Measurements from ENCODE around the gene LARP4B. TPM values are rescaled to one million over a fixed set of nuclear protein-coding genes. Genes with fewer than 3 reads are reported as not detected.

LARP4B gene
- total and polyA plus RNA-seq, 7 experiments from 2014 or later, result 31.9 to 114 (median 93.5) TPM

DNA sequence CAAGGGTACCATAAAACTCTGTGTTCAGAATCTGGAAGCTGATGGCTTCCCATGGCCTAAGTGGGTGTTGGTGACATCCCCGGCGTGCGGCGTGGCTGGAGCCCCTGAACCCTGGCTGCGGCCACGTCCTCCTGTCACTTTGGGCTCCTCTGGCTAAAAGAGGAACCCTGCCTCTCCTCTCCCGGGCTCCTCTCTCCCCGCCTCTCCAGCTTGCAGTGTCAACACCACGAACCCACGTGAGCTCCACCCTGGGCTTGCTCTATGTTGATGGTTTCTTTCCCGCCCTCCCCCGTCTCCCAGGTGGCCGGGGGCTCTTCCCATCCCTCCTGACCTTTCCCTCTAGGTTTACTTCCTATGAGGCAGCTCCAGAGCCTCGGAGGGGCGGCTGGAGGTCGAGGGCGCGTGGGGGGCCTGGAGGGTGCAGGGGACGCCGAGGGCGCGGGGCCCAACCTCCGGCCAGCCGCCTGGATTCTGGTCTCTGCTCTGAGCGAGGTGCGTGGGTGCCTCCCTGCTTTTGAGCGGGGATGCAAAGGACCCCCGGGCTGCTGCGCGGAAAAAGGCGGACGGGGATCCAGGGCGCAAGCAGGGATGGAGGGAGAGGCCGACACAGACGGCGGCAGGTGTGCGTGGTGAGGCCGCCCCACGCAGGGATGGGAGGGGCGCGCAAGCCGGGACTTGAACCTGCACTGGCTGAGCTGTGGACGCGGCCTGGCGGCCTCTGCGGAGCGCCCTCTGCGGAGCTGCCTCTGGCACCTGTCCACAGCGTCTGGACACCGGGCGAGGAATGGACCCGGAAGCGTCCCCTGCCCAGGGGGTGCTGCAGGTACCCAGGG lies 126.5 kb downstream of the LARP4B start:
- H3K27me3 ChIP-seq (ENCODE audit: control insufficient read depth in 2 of 2, insufficient read depth in 2 of 2, low read length in 2 of 2), result no peaks in the 10 kb centered on the region
- Mint-ChIP-seq H3K27me3 (no peaks in the 10 kb centered on the region), H3K27ac (peak overlapping the region in 1 of 9 donors; percentile 54), H3K4me1 (peaks cover 0 to 16% (median 5%) of the 10 kb centered on the region in 7 donors), H3K9me3 (peaks cover 0 to 6% (median under 1%) of the 10 kb centered on the region in 11 donors), H3K36me3 (peaks cover under 1 to 35% (median 8%) of the 10 kb centered on the region in 5 donors), H3K4me3 (no peak overlapping the region)
- intact Hi-C loops (cut with micrococcal nuclease), result no loop called here
- H3K9me3 ChIP-seq (ENCODE audit: control insufficient read depth in 2 of 3, low read length in 3 of 3), result no peaks in the 10 kb centered on the region
- no peak overlapping the region for H3K4me3 ChIP-seq (ENCODE audit: low read length)
- no peaks in the 10 kb centered on the region for H3K4me1 ChIP-seq (ENCODE audit: control insufficient read depth in 2 of 2, insufficient read depth in 2 of 2, low read length in 2 of 2)
- POLR2A ChIA-PET, result no interaction called here
- no peak overlapping the region for H3K27ac ChIP-seq (ENCODE audit: low read depth, low read length)
- ATAC-seq, result peak; percentile 56
- H3K36me3 ChIP-seq (ENCODE audit: control insufficient read depth in 2 of 3, insufficient read depth in 3 of 3, low read length in 3 of 3), result peaks cover 3 to 33% (median 10%) of the 10 kb centered on the region in 3 experiments
- CTCF ChIA-PET, result no interaction called here
- no peak for DNase-seq

DNA sequence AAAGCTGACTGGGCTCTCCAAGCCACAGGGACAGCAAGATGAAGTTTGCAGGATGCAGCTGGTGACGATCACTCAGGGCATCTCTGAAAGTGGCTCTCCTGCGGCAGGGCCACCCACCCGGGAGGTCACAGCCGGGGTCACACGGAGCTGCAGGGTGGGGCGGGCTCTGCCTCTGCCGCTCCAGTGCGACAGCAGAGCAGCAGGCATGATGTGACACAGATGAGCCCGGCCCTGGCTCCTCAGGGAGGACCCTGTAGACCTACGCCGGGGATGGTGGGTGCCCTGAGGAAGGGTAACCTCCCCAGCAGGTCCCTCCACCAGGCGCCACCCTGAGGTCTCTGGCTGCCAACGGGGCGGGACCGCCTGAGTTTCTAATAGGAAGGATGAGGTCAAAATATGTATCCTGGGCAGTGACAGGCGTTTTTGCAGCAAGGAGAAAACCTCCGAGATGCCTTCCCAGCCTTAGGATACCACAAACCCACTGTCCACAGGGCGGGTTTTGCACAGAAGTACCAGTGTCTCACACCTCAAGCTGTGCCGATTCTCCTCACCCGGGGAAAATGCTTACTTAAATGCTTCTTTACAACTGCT lies 127.2 kb downstream of the LARP4B start:
- Histone ChIP-seq H3K36me3 (ENCODE audit: control insufficient read depth in 2 of 3, insufficient read depth in 3 of 3, low read length in 3 of 3) (peaks cover 3 to 26% (median 10%) of the 10 kb centered on the region in 3 experiments), H3K9me3 (ENCODE audit: control insufficient read depth in 2 of 3, low read length in 3 of 3) (no peaks in the 10 kb centered on the region), H3K27me3 (ENCODE audit: control insufficient read depth in 2 of 2, insufficient read depth in 2 of 2, low read length in 2 of 2) (no peaks in the 10 kb centered on the region), H3K27ac (ENCODE audit: low read depth, low read length) (no peak overlapping the region), H3K4me1 (ENCODE audit: control insufficient read depth in 2 of 2, insufficient read depth in 2 of 2, low read length in 2 of 2) (no peaks in the 10 kb centered on the region), H3K4me3 (ENCODE audit: low read length) (no peak overlapping the region)
- no peak for DNase-seq
- ChIA-PET POLR2A (no interaction called here), CTCF (no interaction called here)
- Mint-ChIP-seq H3K27ac (peak overlapping the region in 1 of 9 donors; percentile 26), H3K36me3 (peaks cover 2 to 34% (median 8%) of the 10 kb centered on the region in 5 donors), H3K27me3 (no peaks in the 10 kb centered on the region), H3K9me3 (peaks cover 0 to 13% (median 5%) of the 10 kb centered on the region in 11 donors), H3K4me1 (peaks cover 0 to 16% (median 5%) of the 10 kb centered on the region in 7 donors), H3K4me3 (no peak overlapping the region)
- intact Hi-C loops (cut with micrococcal nuclease), result no loop called here
- ATAC-seq, result peak; percentile 23

DNA sequence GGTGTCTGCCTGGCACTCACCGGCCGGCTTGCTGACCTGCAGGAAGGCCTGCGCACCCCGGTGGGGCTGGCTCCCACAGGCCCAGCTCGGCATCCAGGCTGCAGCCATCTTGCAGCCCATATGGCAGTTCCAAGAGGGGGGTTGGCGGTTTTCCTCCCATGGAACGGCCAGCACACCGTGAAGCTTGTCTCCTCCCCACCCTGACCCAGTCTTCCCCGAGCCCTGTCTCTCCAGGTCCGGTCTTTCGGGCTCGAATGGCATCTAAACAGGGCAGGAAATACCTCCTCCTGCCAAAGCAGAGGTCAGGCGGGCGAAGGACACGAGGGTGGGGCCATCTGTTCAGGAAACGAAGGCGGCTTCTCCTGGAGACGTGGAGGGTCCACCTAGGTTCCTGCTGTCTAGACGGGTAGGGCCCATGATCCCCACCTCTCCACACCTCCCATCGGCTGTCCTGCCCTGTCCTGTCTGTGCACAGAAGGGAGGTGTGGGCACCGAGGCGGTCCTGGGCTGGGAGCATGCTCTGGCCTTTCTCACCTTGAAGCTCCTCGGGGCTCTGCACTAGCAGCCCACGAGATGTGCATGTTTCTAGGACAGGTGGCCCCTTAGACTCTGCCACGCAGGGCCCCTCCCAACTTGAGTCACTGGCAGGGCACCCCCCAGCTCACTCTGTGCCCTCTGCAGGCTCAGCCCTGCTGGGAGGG lies 128.3 kb downstream of the LARP4B start:
- Mint-ChIP-seq H3K4me1 (peaks cover 0 to 16% (median 5%) of the 10 kb centered on the region in 7 donors), H3K36me3 (peaks cover 2 to 38% (median 5%) of the 10 kb centered on the region in 5 donors), H3K27ac (no peak overlapping the region), H3K9me3 (peaks cover 0 to 24% (median 12%) of the 10 kb centered on the region in 11 donors), H3K4me3 (no peak overlapping the region), H3K27me3 (no peaks in the 10 kb centered on the region)
- POLR2A ChIA-PET, result no interaction called here
- intact Hi-C loops (cut with micrococcal nuclease), result no loop called here
- no peaks in the 10 kb centered on the region for H3K4me1 ChIP-seq (ENCODE audit: control insufficient read depth in 2 of 2, insufficient read depth in 2 of 2, low read length in 2 of 2)
- ATAC-seq, result no peak
- no peaks in the 10 kb centered on the region for H3K27me3 ChIP-seq (ENCODE audit: control insufficient read depth in 2 of 2, insufficient read depth in 2 of 2, low read length in 2 of 2)
- H3K4me3 ChIP-seq (ENCODE audit: low read length), result no peak overlapping the region
- no peak overlapping the region for H3K27ac ChIP-seq (ENCODE audit: low read depth, low read length)
- CTCF ChIA-PET, result no interaction called here
- H3K9me3 ChIP-seq (ENCODE audit: control insufficient read depth in 2 of 3, low read length in 3 of 3), result no peaks in the 10 kb centered on the region
- DNase-seq, result no peak
- H3K36me3 ChIP-seq (ENCODE audit: control insufficient read depth in 2 of 3, insufficient read depth in 3 of 3, low read length in 3 of 3), result peaks cover 3 to 16% (median 4%) of the 10 kb centered on the region in 3 experiments

DNA sequence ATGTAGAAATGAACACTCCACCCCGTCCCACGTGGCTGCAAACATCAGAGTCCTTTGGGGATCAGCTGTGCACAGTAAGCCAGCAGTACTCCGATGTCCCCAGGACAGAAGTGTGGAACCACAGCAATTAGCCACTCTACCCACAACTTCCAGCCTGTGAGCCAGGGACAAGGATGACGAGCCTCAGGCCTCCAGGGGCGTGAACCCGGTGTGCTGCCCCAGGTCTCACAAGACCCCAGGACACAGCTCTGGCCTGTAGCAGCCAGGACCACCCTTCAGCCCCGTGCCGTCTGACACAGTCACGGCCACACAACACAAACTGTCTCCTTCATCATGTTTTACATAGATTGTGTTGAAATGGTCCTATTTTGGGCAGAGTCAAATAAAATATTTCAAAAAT lies 129.0 kb downstream of the LARP4B start:
- no peak for ATAC-seq
- Histone ChIP-seq H3K4me1 (ENCODE audit: control insufficient read depth in 2 of 2, insufficient read depth in 2 of 2, low read length in 2 of 2) (no peaks in the 10 kb centered on the region), H3K9me3 (ENCODE audit: control insufficient read depth in 2 of 3, low read length in 3 of 3) (peaks cover 0 to 2% (median 0%) of the 10 kb centered on the region in 3 experiments), H3K4me3 (ENCODE audit: low read length) (no peak overlapping the region), H3K36me3 (ENCODE audit: control insufficient read depth in 2 of 3, insufficient read depth in 3 of 3, low read length in 3 of 3) (peaks cover 0 to 9% (median under 1%) of the 10 kb centered on the region in 3 experiments), H3K27me3 (ENCODE audit: control insufficient read depth in 2 of 2, insufficient read depth in 2 of 2, low read length in 2 of 2) (no peaks in the 10 kb centered on the region), H3K27ac (ENCODE audit: low read depth, low read length) (no peak overlapping the region)
- peaks cover 0 to 31% (median 14%) of the 10 kb centered on the region in 11 donors for H3K9me3 Mint-ChIP-seq
- H3K36me3 Mint-ChIP-seq, result peaks cover 4 to 36% (median 8%) of the 10 kb centered on the region in 5 donors
- H3K4me3 Mint-ChIP-seq, result no peak overlapping the region
- peaks cover 0 to 16% (median 5%) of the 10 kb centered on the region in 7 donors for H3K4me1 Mint-ChIP-seq
- DNase-seq, result no peak
- ChIA-PET POLR2A (no interaction called here), CTCF (no interaction called here)
- intact Hi-C loops (cut with micrococcal nuclease), result no loop called here
- no peak overlapping the region for H3K27ac Mint-ChIP-seq
- no peaks in the 10 kb centered on the region for H3K27me3 Mint-ChIP-seq

DNA sequence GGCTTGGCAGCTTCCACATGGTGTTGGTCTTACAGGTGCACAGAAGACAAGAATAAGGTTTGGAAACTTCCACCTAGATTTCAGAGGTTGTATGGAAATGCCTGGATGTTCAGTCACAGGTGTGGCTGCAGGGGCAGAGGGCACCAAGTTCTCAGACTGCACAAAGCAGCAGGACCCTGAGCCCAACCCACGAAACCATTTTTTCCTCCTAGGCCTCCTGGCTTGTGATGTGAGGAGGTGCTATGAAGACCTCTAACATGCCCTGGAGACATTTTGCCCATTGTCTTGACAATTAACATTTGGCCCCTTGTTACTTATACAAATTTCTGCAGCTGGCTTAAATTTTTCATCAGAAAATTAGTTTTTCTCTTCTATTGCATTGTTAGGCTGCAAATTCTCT lies 134.3 kb downstream of the LARP4B start:
- Histone ChIP-seq H3K36me3 (ENCODE audit: control insufficient read depth in 2 of 3, insufficient read depth in 3 of 3, low read length in 3 of 3) (no peaks in the 10 kb centered on the region), H3K4me1 (ENCODE audit: control insufficient read depth in 2 of 2, insufficient read depth in 2 of 2, low read length in 2 of 2) (no peaks in the 10 kb centered on the region), H3K27me3 (ENCODE audit: control insufficient read depth in 2 of 2, insufficient read depth in 2 of 2, low read length in 2 of 2) (no peaks in the 10 kb centered on the region), H3K27ac (ENCODE audit: low read depth, low read length) (no peak overlapping the region), H3K4me3 (ENCODE audit: low read length) (no peak overlapping the region), H3K9me3 (ENCODE audit: control insufficient read depth in 2 of 3, low read length in 3 of 3) (peaks cover 0 to 16% (median 0%) of the 10 kb centered on the region in 3 experiments)
- H3K9me3 Mint-ChIP-seq, result peaks cover 8 to 66% (median 31%) of the 10 kb centered on the region in 11 donors
- H3K27me3 Mint-ChIP-seq, result no peaks in the 10 kb centered on the region
- CTCF ChIA-PET, result no interaction called here
- DNase-seq, result no peak
- H3K4me3 Mint-ChIP-seq, result no peak overlapping the region
- POLR2A ChIA-PET, result no interaction called here
- intact Hi-C loops (cut with micrococcal nuclease), result no loop called here
- peaks cover 12 to 50% (median 18%) of the 10 kb centered on the region in 5 donors for H3K36me3 Mint-ChIP-seq
- H3K27ac Mint-ChIP-seq, result no peak overlapping the region
- H3K4me1 Mint-ChIP-seq, result peaks cover 0 to 8% (median 0%) of the 10 kb centered on the region in 7 donors
- ATAC-seq, result no peak

- Mint-ChIP-seq H3K4me1 (peaks cover 0 to 8% (median 0%) of the 10 kb centered on the region in 7 donors), H3K4me3 (no peak overlapping the region), H3K27ac (no peak overlapping the region), H3K36me3 (peaks cover 14 to 50% (median 18%) of the 10 kb centered on the region in 5 donors), H3K9me3 (peaks cover 8 to 66% (median 31%) of the 10 kb centered on the region in 11 donors), H3K27me3 (no peaks in the 10 kb centered on the region)
- no peak for ATAC-seq
- peaks cover 0 to 16% (median 0%) of the 10 kb centered on the region in 3 experiments for H3K9me3 ChIP-seq (ENCODE audit: control insufficient read depth in 2 of 3, low read length in 3 of 3)
- CTCF ChIA-PET, result no interaction called here
- no peaks in the 10 kb centered on the region for H3K36me3 ChIP-seq (ENCODE audit: control insufficient read depth in 2 of 3, insufficient read depth in 3 of 3, low read length in 3 of 3)
- H3K27ac ChIP-seq (ENCODE audit: low read depth, low read length), result no peak overlapping the region
- no peak overlapping the region for H3K4me3 ChIP-seq (ENCODE audit: low read length)
- H3K27me3 ChIP-seq (ENCODE audit: control insufficient read depth in 2 of 2, insufficient read depth in 2 of 2, low read length in 2 of 2), result no peaks in the 10 kb centered on the region
- intact Hi-C loops (cut with micrococcal nuclease), result no loop called here
- no peak for DNase-seq
- H3K4me1 ChIP-seq (ENCODE audit: control insufficient read depth in 2 of 2, insufficient read depth in 2 of 2, low read length in 2 of 2), result no peaks in the 10 kb centered on the region
- POLR2A ChIA-PET, result no interaction called here
Measured at GRCh38 chr10:796233-796632, 135.3 kb downstream of the LARP4B start.
